ENCODE measurements around the gene EPB42. TPM values are rescaled to one million over a fixed set of nuclear protein-coding genes. Genes with fewer than 3 reads are reported as not detected.

Gene EPB42
- total RNA-seq, 1 experiment from 2014 or later = 0.10 TPM

DNA sequence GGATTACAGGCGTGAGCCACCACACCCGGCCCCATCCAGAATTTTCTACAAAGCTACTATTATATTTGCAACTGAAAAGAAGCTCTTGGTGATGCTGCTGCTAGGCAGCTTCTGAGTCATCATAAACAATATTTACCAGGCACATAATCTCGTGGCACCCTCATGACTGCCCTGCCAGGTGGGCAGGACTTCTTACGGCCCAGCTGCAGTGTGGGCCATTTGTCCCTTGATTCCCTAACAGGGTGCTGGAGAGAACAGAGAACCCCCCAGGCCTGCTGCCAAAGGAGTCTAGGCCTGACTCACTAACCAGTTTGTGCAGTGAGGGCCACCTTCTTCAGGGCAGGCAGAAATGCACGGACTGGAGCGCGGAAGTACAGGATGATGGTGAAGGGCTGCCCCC lies 4.9 kb downstream of the EPB42 start:
- Histone ChIP-seq H3K27ac (ENCODE audit: low read length) (no peak overlapping the region), H3K4me3 (ENCODE audit: low read depth in 2 of 2, low read length in 2 of 2) (no peak overlapping the region), H3K36me3 (ENCODE audit: control insufficient read depth, insufficient read depth, low read length) (no peaks in the 10 kb centered on the region), H3K4me1 (ENCODE audit: control insufficient read depth, insufficient read depth, low read length) (no peaks in the 10 kb centered on the region), H3K9me3 (ENCODE audit: control insufficient read depth, insufficient read depth, low read depth, low read length) (no peaks in the 10 kb centered on the region), H3K27me3 (ENCODE audit: control insufficient read depth, insufficient read depth, low read length) (no peaks in the 10 kb centered on the region)
- intact Hi-C loops (cut with micrococcal nuclease; ENCODE audit: unreplicated experiment) (no loop called here), in situ Hi-C loops (cut with HindIII; ENCODE audit: low pct_unique_long_range_greater_than_20kb, low sequenced_read_pairs) (no loop called here)
- ATAC-seq (peak; percentile 68; the same call in 1 of the 2 replicates), DNase-seq (ENCODE audit: low read depth, low spot score) (peak; percentile 7)
- CTCF ChIA-PET = no interaction called here
- TF ChIP-seq, protein P1, sequence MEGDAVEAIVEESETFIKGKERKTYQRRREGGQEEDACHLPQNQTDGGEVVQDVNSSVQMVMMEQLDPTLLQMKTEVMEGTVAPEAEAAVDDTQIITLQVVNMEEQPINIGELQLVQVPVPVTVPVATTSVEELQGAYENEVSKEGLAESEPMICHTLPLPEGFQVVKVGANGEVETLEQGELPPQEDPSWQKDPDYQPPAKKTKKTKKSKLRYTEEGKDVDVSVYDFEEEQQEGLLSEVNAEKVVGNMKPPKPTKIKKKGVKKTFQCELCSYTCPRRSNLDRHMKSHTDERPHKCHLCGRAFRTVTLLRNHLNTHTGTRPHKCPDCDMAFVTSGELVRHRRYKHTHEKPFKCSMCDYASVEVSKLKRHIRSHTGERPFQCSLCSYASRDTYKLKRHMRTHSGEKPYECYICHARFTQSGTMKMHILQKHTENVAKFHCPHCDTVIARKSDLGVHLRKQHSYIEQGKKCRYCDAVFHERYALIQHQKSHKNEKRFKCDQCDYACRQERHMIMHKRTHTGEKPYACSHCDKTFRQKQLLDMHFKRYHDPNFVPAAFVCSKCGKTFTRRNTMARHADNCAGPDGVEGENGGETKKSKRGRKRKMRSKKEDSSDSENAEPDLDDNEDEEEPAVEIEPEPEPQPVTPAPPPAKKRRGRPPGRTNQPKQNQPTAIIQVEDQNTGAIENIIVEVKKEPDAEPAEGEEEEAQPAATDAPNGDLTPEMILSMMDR (IDR thresholded peaks at IDR 0.05) = no peak
- BruUV-seq (replicated peaks) = no TSS peak
- POLR2A ChIA-PET = no interaction called here

DNA sequence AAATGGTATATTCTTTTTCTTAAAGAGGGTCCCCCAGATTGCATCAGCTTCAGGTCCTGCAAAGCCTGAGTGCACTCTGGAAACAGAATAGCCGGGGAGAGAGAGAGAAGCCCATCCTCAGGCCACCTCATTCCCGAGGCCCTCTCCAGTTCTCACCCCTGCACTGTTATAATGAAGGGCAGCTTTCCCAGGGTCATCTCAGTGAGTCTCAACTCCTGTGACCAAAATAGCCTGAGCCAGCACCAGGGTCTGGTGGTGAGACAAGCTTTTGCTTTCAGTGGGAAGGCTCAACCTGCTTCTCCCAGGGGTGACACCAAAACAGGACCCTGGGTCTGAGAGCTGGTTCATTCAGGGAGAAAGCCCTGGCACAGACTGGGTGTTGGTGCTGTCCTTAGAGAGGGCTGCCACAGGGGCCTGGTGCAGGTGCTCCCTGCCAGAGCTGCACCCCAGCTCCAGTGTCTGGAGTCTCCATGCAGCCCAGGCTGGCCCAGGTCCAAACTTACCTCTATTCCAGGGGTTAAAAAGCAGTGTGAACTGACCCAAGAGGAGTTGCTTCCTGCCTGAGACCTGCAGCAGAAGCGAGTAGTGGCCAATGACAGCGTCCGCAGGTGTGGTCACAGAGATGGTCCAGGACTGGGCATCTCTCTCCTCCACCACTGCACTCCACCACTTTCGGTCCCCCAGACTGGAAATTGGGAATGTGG lies 6.1 kb downstream of the EPB42 start:
- POLR2A ChIA-PET = no interaction called here
- CTCF ChIA-PET = interaction anchor here (1.0 to 1.1 kb wide), 2 partner anchors 11 kb away, joined by 3 read pairs; no protein-coding TSS in a partner anchor
- in situ Hi-C loops (cut with HindIII; ENCODE audit: low pct_unique_long_range_greater_than_20kb, low sequenced_read_pairs) (no loop called here), intact Hi-C loops (cut with micrococcal nuclease; ENCODE audit: unreplicated experiment) (no loop called here)
- no peaks in the 10 kb centered on the region for H3K4me1 ChIP-seq (ENCODE audit: control insufficient read depth, insufficient read depth, low read length)
- DNase-seq (ENCODE audit: low read depth, low spot score) (no peak), ATAC-seq (no peak)
- no peaks in the 10 kb centered on the region for H3K36me3 ChIP-seq (ENCODE audit: control insufficient read depth, insufficient read depth, low read length)
- no peak overlapping the region for H3K4me3 ChIP-seq (ENCODE audit: low read depth in 2 of 2, low read length in 2 of 2)
- TF ChIP-seq POLR2AphosphoS5 (IDR thresholded peaks at IDR 0.05; ENCODE audit: low read depth, low read length) (no peak), TCF7L2 (IDR thresholded peaks at IDR 0.05; ENCODE audit: low read depth, low read length) (no peak), SIN3A (IDR thresholded peaks at IDR 0.05; ENCODE audit: borderline replicate concordance, insufficient read depth, low read depth, low read length) (no peak)
- TF ChIP-seq, protein P2, sequence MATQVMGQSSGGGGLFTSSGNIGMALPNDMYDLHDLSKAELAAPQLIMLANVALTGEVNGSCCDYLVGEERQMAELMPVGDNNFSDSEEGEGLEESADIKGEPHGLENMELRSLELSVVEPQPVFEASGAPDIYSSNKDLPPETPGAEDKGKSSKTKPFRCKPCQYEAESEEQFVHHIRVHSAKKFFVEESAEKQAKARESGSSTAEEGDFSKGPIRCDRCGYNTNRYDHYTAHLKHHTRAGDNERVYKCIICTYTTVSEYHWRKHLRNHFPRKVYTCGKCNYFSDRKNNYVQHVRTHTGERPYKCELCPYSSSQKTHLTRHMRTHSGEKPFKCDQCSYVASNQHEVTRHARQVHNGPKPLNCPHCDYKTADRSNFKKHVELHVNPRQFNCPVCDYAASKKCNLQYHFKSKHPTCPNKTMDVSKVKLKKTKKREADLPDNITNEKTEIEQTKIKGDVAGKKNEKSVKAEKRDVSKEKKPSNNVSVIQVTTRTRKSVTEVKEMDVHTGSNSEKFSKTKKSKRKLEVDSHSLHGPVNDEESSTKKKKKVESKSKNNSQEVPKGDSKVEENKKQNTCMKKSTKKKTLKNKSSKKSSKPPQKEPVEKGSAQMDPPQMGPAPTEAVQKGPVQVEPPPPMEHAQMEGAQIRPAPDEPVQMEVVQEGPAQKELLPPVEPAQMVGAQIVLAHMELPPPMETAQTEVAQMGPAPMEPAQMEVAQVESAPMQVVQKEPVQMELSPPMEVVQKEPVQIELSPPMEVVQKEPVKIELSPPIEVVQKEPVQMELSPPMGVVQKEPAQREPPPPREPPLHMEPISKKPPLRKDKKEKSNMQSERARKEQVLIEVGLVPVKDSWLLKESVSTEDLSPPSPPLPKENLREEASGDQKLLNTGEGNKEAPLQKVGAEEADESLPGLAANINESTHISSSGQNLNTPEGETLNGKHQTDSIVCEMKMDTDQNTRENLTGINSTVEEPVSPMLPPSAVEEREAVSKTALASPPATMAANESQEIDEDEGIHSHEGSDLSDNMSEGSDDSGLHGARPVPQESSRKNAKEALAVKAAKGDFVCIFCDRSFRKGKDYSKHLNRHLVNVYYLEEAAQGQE (IDR thresholded peaks at IDR 0.05; ENCODE audit: insufficient read depth in 1 of 2, low read depth in 2 of 2, low read length in 1 of 2) = no peak
- TF ChIP-seq, protein P1 (IDR thresholded peaks at IDR 0.05) = no peak
- no peaks in the 10 kb centered on the region for H3K27me3 ChIP-seq (ENCODE audit: control insufficient read depth, insufficient read depth, low read length)
- no peak overlapping the region for H3K27ac ChIP-seq (ENCODE audit: low read length)
- no peaks in the 10 kb centered on the region for H3K9me3 ChIP-seq (ENCODE audit: control insufficient read depth, insufficient read depth, low read depth, low read length)
- no TSS peak for BruUV-seq (replicated peaks)
